Brain microvascular endothelial cell (primary cell): Measurements from ENCODE around the gene CIROP.

Experiments used
- DNase-seq: peaks from one replicate; pipeline ENCODE4 v3.0.0-alpha.2; 2020
- H3K27ac ChIP-seq: fragments of 250-450 bp; sonication (Bioruptor Pico); 2 replicates; pipeline ENCODE4 v1.5.1; 2020; ENCODE audit warnings: mild to moderate bottlenecking, moderate library complexity
- H3K27me3 ChIP-seq: fragments of 250-450 bp; sonication (Bioruptor Pico); replicated peaks from 2 replicates; pipeline ENCODE4 v1.5.1; 2020; ENCODE audit warnings: mild to moderate bottlenecking
- H3K36me3 ChIP-seq: fragments of 250-450 bp; sonication (Bioruptor Pico); replicated peaks from 2 replicates; pipeline ENCODE4 v1.5.1; 2020; ENCODE audit warnings: mild to moderate bottlenecking
- H3K4me3 ChIP-seq: 2 replicates; pipeline ENCODE4 v1.5.1; 2011; ENCODE audit warnings: low read depth, mild to moderate bottlenecking, control low read depth, low read length, moderate library complexity
- CTCF ChIP-seq: IDR thresholded peaks from 2 replicates; pipeline ENCODE4 v1.5.1; 2011; ENCODE audit warnings: low read depth, mild to moderate bottlenecking, moderate library complexity, low read length, control low read depth, inconsistent platforms; ENCODE audit errors: missing control alignments
- in situ Hi-C: cut with HindIII; loops from 2 replicates; pipeline ENCODE4 v1.10.0; 2017; ENCODE audit warnings: low sequenced_read_pairs, low pct_ligation_motif_present

Gene CIROP

GRCh38 chr14:23095196-23096108 lies 9.3 kb downstream of the CIROP start, which contains the start of gene C14orf119:
Gene C14orf119, plus strand, starts transcription at chr14:23095505. Its CDS starts 2,154 bp downstream, at chr14:23097659.
- Histone ChIP-seq H3K36me3 (peaks cover 19% of the 10 kb centered on the region), H3K27ac (peak within 1 kb of the TSS; percentile 97), H3K27me3 (no peaks in the 10 kb centered on the region), H3K4me3 (peak within 1 kb of the TSS; percentile 100)
- no peak for TF ChIP-seq CTCF
- DNase-seq, result peak; percentile 99
- in situ Hi-C loops, result no loop called here

- DNase-seq, result peak; percentile 78
- H3K27ac ChIP-seq, result peak within 1 kb of the TSS; percentile 97
- TF ChIP-seq CTCF, result no peak
- H3K36me3 ChIP-seq, result peaks cover 26% of the 10 kb centered on the region
- in situ Hi-C loops, result no loop called here
- peak within 1 kb of the TSS; percentile 100 for H3K4me3 ChIP-seq
- H3K27me3 ChIP-seq, result no peaks in the 10 kb centered on the region
Measured at GRCh38 chr14:23094666-23095195, 10.1 kb downstream of the CIROP start, which contains the start of gene ACIN1. Gene ACIN1, minus strand, starts transcription at chr14:23095136. Its CDS starts 24 bp downstream, at chr14:23095112.

- no peaks in the 10 kb centered on the region for H3K27me3 ChIP-seq
- H3K4me3 ChIP-seq, result peak overlapping the region; percentile 100
- peak overlapping the region; percentile 97 for H3K27ac ChIP-seq
- TF ChIP-seq CTCF, result peak; percentile 60
- in situ Hi-C loops, result no loop called here
- H3K36me3 ChIP-seq, result peaks cover 32% of the 10 kb centered on the region
- no peak for DNase-seq
Measured at GRCh38 chr14:23093991-23094665, 10.7 kb downstream of the CIROP start.

- DNase-seq, result no peak
- no peak for TF ChIP-seq CTCF
- Histone ChIP-seq H3K4me3 (peak overlapping the region; percentile 100), H3K36me3 (peaks cover 32% of the 10 kb centered on the region), H3K27ac (no peak overlapping the region), H3K27me3 (no peaks in the 10 kb centered on the region)
- in situ Hi-C loops, result no loop called here
Measured at GRCh38 chr14:23093526-23093925, 11.3 kb downstream of the CIROP start.

GRCh38 chr14:23093104-23093503 lies 11.7 kb downstream of the CIROP start:
- Histone ChIP-seq H3K4me3 (no peak overlapping the region), H3K27me3 (no peaks in the 10 kb centered on the region), H3K27ac (no peak overlapping the region), H3K36me3 (peaks cover 30% of the 10 kb centered on the region)
- no peak for DNase-seq
- no peak for TF ChIP-seq CTCF
- in situ Hi-C loops, result no loop called here
